Liver (tissue), 9 donors: ENCODE measurements around the gene CDH4. TPM values are rescaled to one million over a fixed set of nuclear protein-coding genes. Genes with fewer than 3 reads are reported as not detected.

ENCODE experiments used
- DNase-seq: peaks from one replicate; pipeline ENCODE4 v3.0.0-alpha.2; 2017; ENCODE audit warnings: low spot score
- H3K27ac ChIP-seq, 2 donors: one replicate each; pipeline ENCODE4 v1.7.0; 2013; ENCODE audit warnings: inconsistent platforms in 2 of 2, low read length in 2 of 2, control low read depth in 1 of 2, low read depth in 1 of 2, mild to moderate bottlenecking in 1 of 2
- H3K27me3 ChIP-seq, 4 donors: one replicate each; pipeline versions ENCODE4 v1.6.1 to v1.7.0; 2013; ENCODE audit warnings: low read length in 3 of 4, inconsistent platforms in 1 of 4, mild to moderate bottlenecking in 1 of 4, moderate library complexity in 1 of 4; ENCODE audit not compliant: control insufficient read depth in 4 of 4, insufficient read depth in 4 of 4
- H3K36me3 ChIP-seq, 4 donors: one replicate each; pipeline versions ENCODE4 v1.6.1 to v1.7.0; 2013; ENCODE audit warnings: low read length in 3 of 4, mild to moderate bottlenecking in 3 of 4, low read depth in 1 of 4, moderate library complexity in 1 of 4; ENCODE audit not compliant: control insufficient read depth in 4 of 4, insufficient read depth in 3 of 4
- H3K4me1 ChIP-seq, 4 donors: one replicate each; pipeline versions ENCODE4 v1.6.1 to v1.7.0; 2013; ENCODE audit warnings: low read length in 3 of 4, mild to moderate bottlenecking in 3 of 4, moderate library complexity in 1 of 4; ENCODE audit not compliant: control insufficient read depth in 4 of 4, insufficient read depth in 4 of 4
- H3K4me3 ChIP-seq, 3 donors: one replicate each; pipeline versions ENCODE4 v1.6.1 to v1.7.0; 2013; ENCODE audit warnings: low read length in 3 of 3, control low read depth in 1 of 3, low read depth in 1 of 3, mild to moderate bottlenecking in 1 of 3
- H3K9ac ChIP-seq, 2 donors: one replicate each; pipeline ENCODE4 v1.7.0; 2013; ENCODE audit warnings: low read length in 2 of 2, mild to moderate bottlenecking in 2 of 2, moderate library complexity in 2 of 2, control low read depth in 1 of 2, low read depth in 1 of 2
- H3K9me3 ChIP-seq, 4 donors: one replicate each; pipeline versions ENCODE4 v1.6.1 to v1.7.0; 2013; ENCODE audit warnings: low read length in 3 of 4; ENCODE audit not compliant: control insufficient read depth in 4 of 4
- CTCF ChIP-seq: fragments of 150-350 bp; IDR thresholded peaks from 2 replicates; pipeline ENCODE4 v1.5.1; 2017; ENCODE audit warnings: improper control_type of control experiment, low read depth, low read length; ENCODE audit not compliant: missing input control
- EGR1 ChIP-seq, 2 donors: IDR thresholded peaks; 2 replicates each; pipeline ENCODE4 v1.6.1; 2016 to 2018; ENCODE audit warnings: antibody characterized with exemption in 2 of 2, low read depth in 2 of 2
- FOXA1 ChIP-seq: IDR thresholded peaks from 2 replicates; pipeline ENCODE4 v1.6.1; 2016; ENCODE audit warnings: antibody characterized with exemption
- FOXA2 ChIP-seq: IDR thresholded peaks from 2 replicates; pipeline ENCODE4 v1.6.1; 2016; ENCODE audit warnings: antibody characterized with exemption
- GABPA ChIP-seq, 2 donors: IDR thresholded peaks in 1 of 2; conservative IDR thresholded peaks in 1 of 2; 2 replicates each; pipeline ENCODE4 v1.6.1; 2016; ENCODE audit warnings: antibody characterized with exemption in 2 of 2, mild to moderate bottlenecking in 1 of 2, moderate library complexity in 1 of 2
- HNF4A ChIP-seq, 2 donors: conservative IDR thresholded peaks; 2 replicates each; pipeline ENCODE4 v1.6.1; 2016; ENCODE audit warnings: antibody characterized with exemption in 2 of 2, mild to moderate bottlenecking in 2 of 2
- HNF4G ChIP-seq: IDR thresholded peaks from 2 replicates; pipeline ENCODE4 v1.6.1; 2016; ENCODE audit warnings: antibody characterized with exemption
- MAX ChIP-seq: IDR thresholded peaks from 2 replicates; pipeline ENCODE4 v1.6.1; 2016; ENCODE audit warnings: antibody characterized with exemption
- NR2F2 ChIP-seq: IDR thresholded peaks from 2 replicates; pipeline ENCODE4 v1.6.1; 2016; ENCODE audit warnings: antibody characterized with exemption
- RAD21 ChIP-seq, 2 donors: IDR thresholded peaks; 2 replicates each; pipeline ENCODE4 v1.6.1; 2016; ENCODE audit warnings: antibody characterized with exemption in 2 of 2, mild to moderate bottlenecking in 2 of 2
- RXRA ChIP-seq, 2 donors: IDR thresholded peaks; 2 replicates each; pipeline ENCODE4 v1.6.1; 2017 to 2018; ENCODE audit warnings: antibody characterized with exemption in 2 of 2, mild to moderate bottlenecking in 1 of 2
- SP1 ChIP-seq: IDR thresholded peaks from 2 replicates; pipeline ENCODE4 v1.6.1; 2018; ENCODE audit warnings: antibody characterized with exemption, mild to moderate bottlenecking
- TAF1 ChIP-seq: conservative IDR thresholded peaks from 2 replicates; pipeline ENCODE4 v1.6.1; 2016; ENCODE audit warnings: antibody characterized with exemption, mild to moderate bottlenecking
- YY1 ChIP-seq: IDR thresholded peaks from 2 replicates; pipeline ENCODE4 v1.6.1; 2016; ENCODE audit warnings: antibody characterized with exemption, mild to moderate bottlenecking
- WGBS: extraction: QIAGEN DNeasy Blood & Tissue Kit; methylation state at CpG from one replicate; pipeline ENCODE4 v1.1.7; 2013; 5-methylcytosine and 5-hydroxymethylcytosine counted together
- polyA plus RNA-seq, 2 donors: library from polyadenylated mRNA; stranded (reverse) in 1 of 2; unstranded in 1 of 2; fragments of 200-250 nt in 1 of 2; fragments of >200 nt in 1 of 2; fragmentation: Nextera tagmentation in 1 of 2; extraction: Ambion mirVana in 1 of 2; gene quantifications; one replicate each; pipeline versions ENCODE4 v1.2.1 to v1.2.3, GENCODE V29; 2013 to 2015
- total RNA-seq, 2 donors: library from RNA; depleted of rRNA; stranded (reverse); fragments of >200 nt; gene quantifications; one replicate each; pipeline ENCODE4 v1.2.3, GENCODE V29; 2014
- TF ChIP-seq, protein P1 (sequence below): IDR thresholded peaks from 2 replicates; pipeline ENCODE4 v1.6.1; 2016; ENCODE audit warnings: antibody characterized with exemption
- TF ChIP-seq, protein P2 (sequence below): IDR thresholded peaks from 2 replicates; pipeline ENCODE4 v1.6.1; 2016; ENCODE audit warnings: antibody characterized with exemption, mild to moderate bottlenecking
- TF ChIP-seq, protein P3 (sequence below): IDR thresholded peaks from 2 replicates; pipeline ENCODE4 v1.6.1; 2016; ENCODE audit warnings: antibody characterized with exemption
- donor health status: healthy.
- donor health status: healthy.
- donor health status: healthy.
- donor health status: healthy.
- donor health status: healthy.

Gene CDH4
- total and polyA plus RNA-seq, 4 donors = 0.03 to 0.25 (median 0.19) TPM; not detected in 1

- Histone ChIP-seq H3K27ac (no peak overlapping the region), H3K9ac (no peak overlapping the region), H3K27me3 (no peaks in the 10 kb centered on the region), H3K36me3 (peaks cover 7 to 22% (median 10%) of the 10 kb centered on the region in 4 donors), H3K9me3 (no peaks in the 10 kb centered on the region), H3K4me1 (no peaks in the 10 kb centered on the region), H3K4me3 (no peak overlapping the region)
- WGBS = 97% methylated on average over 65 of the region's 65 CpGs
- no peak for DNase-seq
- TF ChIP-seq HNF4A (conservative IDR thresholded peaks at IDR 0.05) (no peak), FOXA1 (no peak), TAF1 (no peak), CTCF (no peak), MAX (no peak), RXRA (IDR thresholded peaks at IDR 0.05) (no peak), SP1 (no peak), EGR1 (IDR thresholded peaks at IDR 0.05; ENCODE audit: low read depth in 2 of 2) (no peak), YY1 (no peak), GABPA (IDR thresholded peaks at IDR 0.05 in 1 of 2, conservative IDR thresholded peaks at IDR 0.05 in 1 of 2) (no peak), RAD21 (IDR thresholded peaks at IDR 0.05) (no peak), HNF4G (no peak), NR2F2 (no peak), FOXA2 (no peak)
- TF ChIP-seq, protein P1, sequence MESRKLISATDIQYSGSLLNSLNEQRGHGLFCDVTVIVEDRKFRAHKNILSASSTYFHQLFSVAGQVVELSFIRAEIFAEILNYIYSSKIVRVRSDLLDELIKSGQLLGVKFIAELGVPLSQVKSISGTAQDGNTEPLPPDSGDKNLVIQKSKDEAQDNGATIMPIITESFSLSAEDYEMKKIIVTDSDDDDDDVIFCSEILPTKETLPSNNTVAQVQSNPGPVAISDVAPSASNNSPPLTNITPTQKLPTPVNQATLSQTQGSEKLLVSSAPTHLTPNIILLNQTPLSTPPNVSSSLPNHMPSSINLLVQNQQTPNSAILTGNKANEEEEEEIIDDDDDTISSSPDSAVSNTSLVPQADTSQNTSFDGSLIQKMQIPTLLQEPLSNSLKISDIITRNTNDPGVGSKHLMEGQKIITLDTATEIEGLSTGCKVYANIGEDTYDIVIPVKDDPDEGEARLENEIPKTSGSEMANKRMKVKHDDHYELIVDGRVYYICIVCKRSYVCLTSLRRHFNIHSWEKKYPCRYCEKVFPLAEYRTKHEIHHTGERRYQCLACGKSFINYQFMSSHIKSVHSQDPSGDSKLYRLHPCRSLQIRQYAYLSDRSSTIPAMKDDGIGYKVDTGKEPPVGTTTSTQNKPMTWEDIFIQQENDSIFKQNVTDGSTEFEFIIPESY = no peak
- TF ChIP-seq, protein P2, sequence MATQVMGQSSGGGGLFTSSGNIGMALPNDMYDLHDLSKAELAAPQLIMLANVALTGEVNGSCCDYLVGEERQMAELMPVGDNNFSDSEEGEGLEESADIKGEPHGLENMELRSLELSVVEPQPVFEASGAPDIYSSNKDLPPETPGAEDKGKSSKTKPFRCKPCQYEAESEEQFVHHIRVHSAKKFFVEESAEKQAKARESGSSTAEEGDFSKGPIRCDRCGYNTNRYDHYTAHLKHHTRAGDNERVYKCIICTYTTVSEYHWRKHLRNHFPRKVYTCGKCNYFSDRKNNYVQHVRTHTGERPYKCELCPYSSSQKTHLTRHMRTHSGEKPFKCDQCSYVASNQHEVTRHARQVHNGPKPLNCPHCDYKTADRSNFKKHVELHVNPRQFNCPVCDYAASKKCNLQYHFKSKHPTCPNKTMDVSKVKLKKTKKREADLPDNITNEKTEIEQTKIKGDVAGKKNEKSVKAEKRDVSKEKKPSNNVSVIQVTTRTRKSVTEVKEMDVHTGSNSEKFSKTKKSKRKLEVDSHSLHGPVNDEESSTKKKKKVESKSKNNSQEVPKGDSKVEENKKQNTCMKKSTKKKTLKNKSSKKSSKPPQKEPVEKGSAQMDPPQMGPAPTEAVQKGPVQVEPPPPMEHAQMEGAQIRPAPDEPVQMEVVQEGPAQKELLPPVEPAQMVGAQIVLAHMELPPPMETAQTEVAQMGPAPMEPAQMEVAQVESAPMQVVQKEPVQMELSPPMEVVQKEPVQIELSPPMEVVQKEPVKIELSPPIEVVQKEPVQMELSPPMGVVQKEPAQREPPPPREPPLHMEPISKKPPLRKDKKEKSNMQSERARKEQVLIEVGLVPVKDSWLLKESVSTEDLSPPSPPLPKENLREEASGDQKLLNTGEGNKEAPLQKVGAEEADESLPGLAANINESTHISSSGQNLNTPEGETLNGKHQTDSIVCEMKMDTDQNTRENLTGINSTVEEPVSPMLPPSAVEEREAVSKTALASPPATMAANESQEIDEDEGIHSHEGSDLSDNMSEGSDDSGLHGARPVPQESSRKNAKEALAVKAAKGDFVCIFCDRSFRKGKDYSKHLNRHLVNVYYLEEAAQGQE = no peak
- TF ChIP-seq, protein P3, sequence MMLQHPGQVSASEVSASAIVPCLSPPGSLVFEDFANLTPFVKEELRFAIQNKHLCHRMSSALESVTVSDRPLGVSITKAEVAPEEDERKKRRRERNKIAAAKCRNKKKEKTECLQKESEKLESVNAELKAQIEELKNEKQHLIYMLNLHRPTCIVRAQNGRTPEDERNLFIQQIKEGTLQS = no peak
Observed at GRCh38 chr20:61979701-61980635, 727.9 kb downstream of the CDH4 start.
